Hematopoietic multipotent progenitor cell treated with erythropoietin and hydrocortisone succinate and interleukin-3 and kit ligand, for 4 days (in vitro differentiated cells): ENCODE data around the gene RPL32.
"Not testable (repeated sequence)": the region's sequence is repeated elsewhere in the genome, so short reads cannot be mapped to it uniquely, and the experiment has no call there.

Source experiments
- DNase-seq: peaks from one replicate; pipeline ENCODE4 v3.0.0-alpha.2; 2015

RPL32 gene

DNA sequence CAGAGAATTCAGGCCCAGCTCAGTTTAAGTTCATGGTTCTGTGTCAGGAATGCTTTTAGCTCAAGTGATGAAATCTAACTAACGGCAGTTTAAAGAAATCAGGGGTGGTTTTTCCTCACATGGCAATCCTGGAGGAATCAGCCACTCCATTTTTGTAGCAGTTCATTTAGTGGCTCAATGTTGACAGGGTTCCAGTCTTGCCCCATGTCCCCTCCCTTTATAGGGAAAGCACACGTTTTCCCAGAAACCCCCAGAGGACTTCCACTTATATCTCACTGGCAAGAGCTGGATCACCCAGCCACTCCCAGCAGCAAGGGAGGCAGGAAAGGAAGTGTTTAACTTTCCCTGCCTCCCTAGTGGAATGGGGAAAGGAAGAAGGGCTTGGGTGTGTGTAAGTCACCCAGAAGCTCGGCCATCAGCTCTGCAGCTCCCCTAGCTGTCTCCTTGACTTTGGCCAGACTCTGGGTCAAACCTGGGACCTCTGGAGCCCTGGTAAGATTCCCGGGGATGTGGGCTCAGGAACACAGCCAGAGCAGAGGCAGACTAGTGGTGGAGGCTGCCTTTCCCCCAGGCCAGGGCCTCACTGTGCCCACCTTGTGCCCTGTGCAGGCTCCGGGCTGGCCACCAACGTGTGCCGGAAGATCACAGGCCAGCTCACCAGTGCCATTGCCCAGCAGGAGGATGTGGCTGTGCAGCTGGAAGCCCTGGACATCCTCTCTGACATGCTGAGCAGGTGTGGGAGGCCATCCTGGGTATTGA is 33.6 kb downstream of the RPL32 start:
- DNase-seq, result no peak

- no peak for DNase-seq
Observed at GRCh38 chr3:12807066-12807465, 34.3 kb downstream of the RPL32 start.

GRCh38 chr3:12803371-12803770 is 38.0 kb downstream of the RPL32 start:
- no peak for DNase-seq

DNA sequence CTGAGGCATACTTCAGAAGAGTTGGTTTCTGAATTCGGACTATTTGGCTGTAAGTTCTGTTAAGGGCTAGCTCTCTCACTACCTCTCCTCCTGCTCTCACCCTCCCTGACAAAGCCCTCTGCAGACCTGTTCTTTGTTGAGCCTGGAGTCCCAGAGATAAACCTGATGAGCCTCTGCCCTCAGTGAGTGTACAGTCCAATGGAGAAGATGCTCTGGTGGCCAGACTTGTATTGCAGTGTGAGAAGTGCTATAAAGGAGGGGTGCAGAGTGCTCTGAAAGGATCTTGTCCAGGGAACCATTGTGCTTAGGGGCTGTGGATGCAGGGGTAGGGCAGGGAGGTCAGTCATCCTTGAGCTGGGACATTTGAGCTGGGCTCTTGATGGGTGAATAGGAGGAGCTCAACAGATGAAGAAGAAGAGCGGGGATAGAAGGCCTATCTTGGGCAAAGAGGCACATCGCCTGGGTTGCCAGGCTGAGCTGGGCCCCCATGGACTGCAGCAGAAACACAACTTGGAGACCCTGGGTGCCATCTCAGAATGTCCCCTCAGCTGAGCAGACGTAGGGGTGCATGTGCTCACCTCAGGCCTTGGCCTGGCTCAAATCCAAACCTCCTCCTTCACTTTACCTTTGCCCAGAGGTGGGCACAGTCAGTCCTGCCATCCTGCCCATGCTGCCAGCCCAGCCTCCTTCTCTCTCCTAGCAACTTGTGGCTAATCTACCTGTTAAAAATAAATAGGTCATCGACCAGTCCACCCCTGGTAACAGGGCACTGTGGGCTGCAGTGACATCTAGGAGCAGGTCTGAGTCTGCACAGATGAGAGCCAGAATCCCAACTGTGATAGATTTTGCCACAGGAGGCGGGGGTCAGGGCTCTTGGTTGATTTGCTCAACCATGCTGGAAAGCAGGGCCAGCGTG is 41.6 kb downstream of the RPL32 start:
- peak; percentile 27 for DNase-seq

DNA sequence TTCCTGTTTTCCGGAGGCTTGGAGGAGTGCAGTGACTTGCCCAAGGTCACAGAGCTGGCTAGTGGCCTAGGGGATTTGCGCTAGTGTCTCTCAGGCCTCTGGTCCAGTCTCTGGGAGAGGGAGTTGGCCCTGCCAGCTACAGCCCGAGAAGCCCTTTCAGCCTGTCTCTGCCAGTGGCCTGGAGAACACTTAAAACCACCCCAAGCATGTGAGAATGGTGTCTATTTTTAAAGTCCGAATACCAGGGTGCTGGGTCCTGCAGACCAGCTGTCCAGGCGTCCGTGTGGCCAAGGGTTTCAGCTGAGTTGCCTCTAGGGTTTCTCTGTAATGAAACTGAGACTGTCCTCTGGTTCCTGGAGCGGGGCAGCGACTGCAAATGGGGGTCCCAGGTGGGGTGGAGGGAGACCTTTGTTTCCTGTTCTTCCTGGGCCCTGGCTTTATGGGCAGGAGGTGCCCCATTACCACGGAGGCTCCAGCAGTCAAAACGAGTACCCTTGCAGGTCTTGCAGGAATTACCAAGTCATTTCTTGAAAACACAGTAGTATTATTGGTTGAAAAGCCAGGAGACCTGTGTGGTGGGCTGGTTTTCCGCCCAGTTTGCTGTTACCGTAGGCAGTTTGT is 42.7 kb downstream of the RPL32 start:
- no peak for DNase-seq

DNA sequence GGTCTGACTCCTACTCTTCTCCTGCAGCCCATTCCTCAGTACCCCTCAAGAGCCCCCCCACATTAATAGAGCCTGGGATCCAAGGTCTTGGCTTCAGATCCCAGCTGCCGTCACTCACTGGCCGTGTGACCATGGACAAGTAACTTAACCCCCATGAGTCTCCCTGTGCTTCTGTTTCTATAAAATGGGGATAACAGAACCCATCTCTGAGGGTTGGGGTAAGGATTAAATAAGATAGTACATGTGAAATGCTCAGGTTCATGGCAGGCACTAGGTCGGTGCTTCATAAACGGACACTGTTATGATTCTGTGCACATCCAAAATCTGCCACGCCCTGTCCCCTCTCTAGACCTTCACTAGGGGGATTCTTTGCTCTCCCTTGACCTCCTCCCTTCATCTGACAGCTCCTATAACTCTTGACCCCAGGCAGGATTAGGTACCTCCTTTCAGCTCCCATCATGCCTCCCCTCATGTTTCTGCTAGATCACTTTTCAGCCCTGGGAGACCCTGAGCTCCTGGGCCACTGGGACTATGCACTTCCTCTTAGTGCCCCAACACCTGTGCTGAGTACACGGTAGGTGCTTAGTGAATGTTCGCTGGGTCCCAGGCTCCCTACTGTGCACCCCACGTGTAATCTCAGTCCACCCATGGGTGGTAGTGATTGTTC is 43.3 kb downstream of the RPL32 start:
- DNase-seq, result no peak

GRCh38 chr3:12797124-12797891 is 44.1 kb downstream of the RPL32 start:
- no peak for DNase-seq

DNA sequence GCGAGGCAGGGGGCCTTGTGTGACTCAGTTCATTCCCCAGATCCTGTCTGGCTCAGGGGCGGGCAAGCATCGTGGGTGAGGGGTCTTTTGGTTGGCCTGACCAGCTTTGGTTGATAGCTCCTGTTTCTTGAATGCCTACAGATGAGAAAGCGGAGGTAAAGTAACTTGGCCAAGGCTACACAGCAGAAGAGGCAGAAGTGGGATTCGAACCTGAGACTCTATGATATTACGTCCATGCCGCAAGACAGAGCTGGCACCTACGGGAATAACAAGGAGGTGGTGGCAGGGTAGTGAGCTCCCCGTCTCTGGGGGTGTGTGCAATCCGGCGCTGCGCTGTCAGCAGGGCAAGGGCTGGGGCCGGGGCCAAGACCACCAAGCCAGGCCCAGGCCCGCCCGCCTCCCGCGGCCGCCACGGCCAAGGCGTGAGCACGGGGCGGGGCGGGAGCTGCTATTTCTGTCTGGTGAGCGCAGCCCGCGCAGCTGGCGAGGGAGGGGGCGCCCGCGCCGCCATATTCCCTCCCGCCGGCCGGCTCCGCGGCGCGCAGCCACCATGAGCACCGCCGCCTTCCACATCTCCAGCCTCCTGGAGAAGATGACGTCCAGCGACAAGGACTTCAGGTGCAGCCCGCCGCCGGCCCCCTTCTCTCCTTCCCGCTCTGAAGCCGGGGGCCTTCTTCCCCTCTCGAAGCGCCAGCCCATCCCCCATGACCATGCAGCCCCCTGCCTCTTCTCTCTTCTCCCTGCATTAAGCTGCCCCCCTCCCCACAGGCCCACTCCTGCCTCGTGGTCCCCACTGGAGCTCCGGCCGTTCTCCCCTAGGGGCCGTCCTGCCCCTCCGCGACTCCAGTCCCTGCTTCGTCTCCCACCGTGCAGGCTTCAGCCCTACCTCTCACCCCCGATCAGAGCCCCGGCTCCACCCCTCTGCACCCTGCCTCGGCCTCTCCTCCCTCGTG is 44.9 kb downstream of the RPL32 start, which contains the start of gene CAND2:
CAND2 (plus strand) TSS at position 510 of the 953 bp plus-strand sequence; CDS start at position 551, 41 bp downstream.
- DNase-seq, result peak; percentile 68

GRCh38 chr3:12793701-12794100 is 47.7 kb downstream of the RPL32 start:
- no peak for DNase-seq

DNA sequence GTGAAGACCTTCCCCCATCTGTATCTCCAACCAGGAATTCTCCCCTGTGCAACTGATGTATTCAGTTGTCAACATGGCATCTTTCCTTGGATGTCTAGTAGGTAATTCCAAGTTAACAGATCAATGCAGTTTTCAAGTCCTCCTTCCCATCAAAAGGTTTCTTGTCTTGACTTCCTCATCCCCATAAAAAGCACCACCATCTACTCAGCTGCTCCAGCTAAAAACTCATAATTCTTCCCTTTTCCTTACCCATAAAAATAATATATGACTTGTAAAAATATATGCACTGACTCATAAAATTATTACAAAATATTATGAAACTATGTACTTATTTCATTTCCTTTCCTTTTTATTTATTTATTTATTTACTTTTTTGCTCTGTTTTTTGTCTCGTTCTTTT is 49.9 kb downstream of the RPL32 start:
- DNase-seq, result no peak

GRCh38 chr3:12787967-12788690 is 53.2 kb downstream of the RPL32 start:
- not testable (repeated sequence) for DNase-seq

DNA sequence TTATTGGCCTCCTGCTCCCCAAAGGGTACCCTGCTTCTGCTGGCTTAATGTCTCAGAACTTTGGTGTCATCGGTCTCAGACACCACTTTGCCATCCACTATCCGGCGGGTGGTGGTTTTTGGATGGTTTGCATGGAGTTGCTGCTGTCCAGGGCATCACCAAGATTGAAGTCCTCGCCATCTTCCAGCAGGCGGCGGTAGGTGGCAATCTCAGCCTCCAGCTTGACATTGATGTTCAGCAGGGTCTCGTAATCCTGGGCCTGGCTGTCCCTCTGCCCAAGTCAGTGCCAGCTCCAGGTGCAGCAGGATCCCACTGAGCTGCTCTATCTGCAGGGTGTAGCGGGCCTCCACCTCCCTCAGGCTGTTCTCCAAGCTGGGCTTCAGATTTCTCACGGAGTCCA is 54.0 kb downstream of the RPL32 start:
- peak; percentile 74 for DNase-seq

DNA sequence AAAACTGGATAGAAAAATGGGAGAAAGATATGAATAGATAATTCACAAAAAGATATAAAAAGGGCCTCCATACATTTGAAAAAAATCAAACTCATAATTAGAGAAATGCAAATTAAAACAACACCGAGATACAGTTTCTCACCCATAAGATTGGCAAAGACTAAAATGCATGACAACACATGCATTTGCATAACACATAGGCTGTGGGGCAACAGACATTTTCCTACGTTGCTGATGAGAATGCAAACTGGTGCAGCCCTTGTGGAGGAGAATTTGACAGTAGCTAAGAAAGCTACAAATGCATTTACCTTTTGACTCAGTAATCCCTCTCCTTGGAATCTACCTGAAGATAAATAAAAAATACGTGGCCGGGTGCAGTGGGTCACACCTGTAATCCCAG is 56.3 kb downstream of the RPL32 start:
- DNase-seq, result no peak
